Thyroid gland (tissue), 4 donors: Measurements from ENCODE around the gene TBC1D8. TPM values are rescaled to one million over a fixed set of nuclear protein-coding genes. Genes with fewer than 3 reads are reported as not detected.

Experiments used
- DNase-seq, 2 donors: peaks; one replicate each; pipeline ENCODE4 v3.0.0-alpha.2; 2019
- H3K27ac ChIP-seq, 3 donors: fragments of 200-600 bp; sonication (generic); 1 replicate in 2 of 3; 2 replicates in 1 of 3; pipeline ENCODE4 v1.5.1; 2016 to 2019; ENCODE audit warnings: mild to moderate bottlenecking in 1 of 3, moderate library complexity in 1 of 3
- H3K27me3 ChIP-seq: fragments of 200-600 bp; sonication (generic); one replicate; pipeline ENCODE4 v1.5.1; 2019
- H3K36me3 ChIP-seq, 2 donors: fragments of 200-600 bp; sonication (generic); one replicate each; pipeline ENCODE4 v1.5.1; 2016 to 2019
- H3K4me1 ChIP-seq, 2 donors: fragments of 200-600 bp; sonication (generic); one replicate each; pipeline ENCODE4 v1.5.1; 2017 to 2019
- H3K4me3 ChIP-seq, 3 donors: fragments of 200-600 bp; sonication (generic); replicated peaks in 1 of 3; 1 replicate in 2 of 3; 2 replicates in 1 of 3; pipeline ENCODE4 v1.5.1; 2016; ENCODE audit warnings: mild to moderate bottlenecking in 1 of 3
- H3K9me3 ChIP-seq: fragments of 200-600 bp; sonication (generic); one replicate; pipeline ENCODE4 v1.5.1; 2017
- CTCF ChIP-seq, 6 experiments: fragments of 200-600 bp in 3 of 6; fragments of 450-650 bp in 3 of 6; sonication (generic) in 3 of 6; IDR thresholded peaks; one replicate each; pipeline ENCODE4 v1.5.1; 2016 to 2019; ENCODE audit warnings: antibody characterized with exemption in 6 of 6, mild to moderate bottlenecking in 2 of 6, inconsistent platforms in 1 of 6, moderate library complexity in 1 of 6
- POLR2A ChIP-seq, 2 donors: fragments of 450-650 bp; IDR thresholded peaks; one replicate each; pipeline ENCODE4 v1.6.1; 2017; ENCODE audit warnings: antibody characterized with exemption in 2 of 2, mild to moderate bottlenecking in 2 of 2, moderate library complexity in 1 of 2
- WGBS, 2 donors: methylation state at CpG; one replicate each; pipeline ENCODE4 v1.1.5; 2017; 5-methylcytosine and 5-hydroxymethylcytosine counted together
- intact Hi-C: fragments of 100-400 bp; cut with DNase I; formaldehyde crosslinking; loops from one replicate; pipeline ENCODE4 v1.15.1; 2023
- total RNA-seq, 4 donors: library from RNA; depleted of rRNA; stranded (reverse); fragments of >200 nt; gene quantifications; one replicate each; pipeline ENCODE4 v1.2.3, GENCODE V29; 2016

TBC1D8 gene
- total RNA-seq, 4 donors from 2014 or later: 16.4 to 36.8 (median 27.1) TPM

- Histone ChIP-seq H3K36me3 (no peaks in the 10 kb centered on the region), H3K9me3 (no peaks in the 10 kb centered on the region), H3K4me3 (no peak overlapping the region), H3K4me1 (no peaks in the 10 kb centered on the region), H3K27ac (no peak overlapping the region), H3K27me3 (no peaks in the 10 kb centered on the region)
- no peak for TF ChIP-seq POLR2A (IDR thresholded peaks at IDR 0.05)
- TF ChIP-seq CTCF (IDR thresholded peaks at IDR 0.05): no peak
- DNase-seq: no peak
- intact Hi-C loops: no loop called here
- WGBS, 2 donors: 93 to 94% methylated on average over 28 of the region's 28 CpGs
Measured at GRCh38 chr2:100995309-100996075, 155.7 kb downstream of the TBC1D8 start.

- WGBS, 2 donors: 90 to 92% methylated on average over 14 to 17 of the region's 17 CpGs
- no peaks in the 10 kb centered on the region for H3K36me3 ChIP-seq
- no peaks in the 10 kb centered on the region for H3K27me3 ChIP-seq
- H3K27ac ChIP-seq: no peak overlapping the region
- no peak overlapping the region for H3K4me3 ChIP-seq
- intact Hi-C loops: no loop called here
- no peak for DNase-seq
- TF ChIP-seq CTCF (IDR thresholded peaks at IDR 0.05) (no peak), POLR2A (IDR thresholded peaks at IDR 0.05) (no peak)
- H3K4me1 ChIP-seq: no peaks in the 10 kb centered on the region
- no peaks in the 10 kb centered on the region for H3K9me3 ChIP-seq
Measured at GRCh38 chr2:100993294-100993693, 157.9 kb downstream of the TBC1D8 start.

DNA sequence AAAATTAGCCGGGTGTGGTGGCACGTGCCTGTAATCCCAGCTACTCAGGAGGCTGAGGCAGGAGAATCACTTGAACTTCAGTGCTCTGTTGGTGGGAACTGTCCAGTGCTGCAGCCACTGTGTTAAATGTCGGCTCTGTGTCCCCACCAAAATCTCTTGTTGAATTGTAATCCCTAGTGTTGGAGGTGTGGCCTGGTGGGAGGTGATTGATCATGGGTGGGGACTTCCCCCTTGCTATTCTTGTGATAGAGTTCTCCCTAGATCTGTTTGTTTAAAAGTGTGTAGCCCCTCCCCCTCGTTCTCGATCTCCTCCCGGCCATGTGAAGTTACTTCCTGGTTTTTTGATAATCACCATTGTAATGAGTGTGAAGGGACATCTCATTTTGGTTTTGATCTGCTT is 158.9 kb downstream of the TBC1D8 start:
- Histone ChIP-seq H3K27ac (no peak overlapping the region), H3K4me1 (no peaks in the 10 kb centered on the region), H3K36me3 (no peaks in the 10 kb centered on the region), H3K9me3 (no peaks in the 10 kb centered on the region), H3K4me3 (no peak overlapping the region), H3K27me3 (no peaks in the 10 kb centered on the region)
- WGBS, 2 donors: 77% methylated on average over 6 of the region's 6 CpGs
- intact Hi-C loops: no loop called here
- no peak for DNase-seq
- TF ChIP-seq POLR2A (IDR thresholded peaks at IDR 0.05): no peak
- TF ChIP-seq CTCF (IDR thresholded peaks at IDR 0.05): no peak

DNA sequence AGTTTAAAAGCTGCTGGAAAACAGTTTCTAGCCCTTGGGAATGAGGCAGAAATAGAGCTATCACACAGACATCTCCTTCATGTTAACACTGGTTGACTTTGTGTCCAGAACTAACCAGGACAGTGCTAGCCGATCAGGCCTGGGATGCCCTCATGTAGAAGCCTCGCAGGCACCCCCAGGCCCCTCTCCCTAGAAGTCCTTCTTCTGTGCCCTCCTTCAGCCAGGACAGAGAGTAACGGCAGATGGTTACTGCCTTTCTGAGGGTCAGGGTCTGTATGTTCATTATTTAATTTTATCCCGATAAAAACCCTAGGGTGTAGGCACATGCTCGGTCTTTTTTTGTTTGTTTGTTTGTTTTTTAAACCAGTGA is 159.8 kb downstream of the TBC1D8 start:
- H3K4me1 ChIP-seq: no peaks in the 10 kb centered on the region
- TF ChIP-seq POLR2A (IDR thresholded peaks at IDR 0.05) (no peak), CTCF (IDR thresholded peaks at IDR 0.05) (no peak)
- intact Hi-C loops: no loop called here

GRCh38 chr2:100990650-100991403 is 160.4 kb downstream of the TBC1D8 start:
- TF ChIP-seq POLR2A (IDR thresholded peaks at IDR 0.05) (no peak), CTCF (IDR thresholded peaks at IDR 0.05) (no peak)
- no peak for DNase-seq
- Histone ChIP-seq H3K9me3 (no peaks in the 10 kb centered on the region), H3K27ac (no peak overlapping the region), H3K4me1 (no peaks in the 10 kb centered on the region), H3K4me3 (no peak overlapping the region), H3K36me3 (no peaks in the 10 kb centered on the region), H3K27me3 (no peaks in the 10 kb centered on the region)
- intact Hi-C loops: no loop called here
- WGBS, 2 donors: 74 to 80% methylated on average over 21 to 24 of the region's 24 CpGs

More for the DNA sequence above, 159.8 kb downstream of the TBC1D8 start:
- H3K9me3 ChIP-seq: no peaks in the 10 kb centered on the region
- H3K27ac ChIP-seq: no peak overlapping the region
- no peak overlapping the region for H3K4me3 ChIP-seq
- H3K27me3 ChIP-seq: no peaks in the 10 kb centered on the region
- DNase-seq: no peak
- no peaks in the 10 kb centered on the region for H3K36me3 ChIP-seq
- 90 to 96% methylated on average over 5 of the region's 5 CpGs for WGBS, 2 donors
